SHP77 treated with DMSO at 0.1 percent for 48 hours (cell line): ENCODE data around the gene CAMK2D.

Source experiments
- DNase-seq: peaks from one replicate; lab custom pipeline; 2025; lab: John Stamatoyannopoulos, UW

Gene CAMK2D

GRCh38 chr4:113604955-113605354, 156.6 kb downstream of the CAMK2D start:
- DNase-seq = no peak

DNA sequence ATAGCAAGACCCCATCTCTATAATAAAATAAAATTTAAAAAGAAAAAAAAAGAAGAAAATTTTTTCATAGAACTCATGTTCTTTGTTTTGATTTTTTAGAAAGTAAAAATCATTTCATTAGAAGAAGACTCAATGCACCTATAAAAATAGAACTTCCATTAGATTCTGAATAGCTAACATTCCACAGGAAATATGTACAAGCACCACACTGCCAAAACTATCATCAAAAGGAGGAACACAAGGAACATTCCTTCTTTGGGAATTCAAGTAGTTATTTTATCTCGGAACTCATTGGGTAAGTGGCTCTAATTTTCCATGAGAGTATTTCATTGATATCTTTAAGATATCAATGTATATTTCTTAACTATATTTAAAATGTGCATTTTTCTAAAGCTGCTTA, 157.6 kb downstream of the CAMK2D start:
- DNase-seq = no peak

DNA sequence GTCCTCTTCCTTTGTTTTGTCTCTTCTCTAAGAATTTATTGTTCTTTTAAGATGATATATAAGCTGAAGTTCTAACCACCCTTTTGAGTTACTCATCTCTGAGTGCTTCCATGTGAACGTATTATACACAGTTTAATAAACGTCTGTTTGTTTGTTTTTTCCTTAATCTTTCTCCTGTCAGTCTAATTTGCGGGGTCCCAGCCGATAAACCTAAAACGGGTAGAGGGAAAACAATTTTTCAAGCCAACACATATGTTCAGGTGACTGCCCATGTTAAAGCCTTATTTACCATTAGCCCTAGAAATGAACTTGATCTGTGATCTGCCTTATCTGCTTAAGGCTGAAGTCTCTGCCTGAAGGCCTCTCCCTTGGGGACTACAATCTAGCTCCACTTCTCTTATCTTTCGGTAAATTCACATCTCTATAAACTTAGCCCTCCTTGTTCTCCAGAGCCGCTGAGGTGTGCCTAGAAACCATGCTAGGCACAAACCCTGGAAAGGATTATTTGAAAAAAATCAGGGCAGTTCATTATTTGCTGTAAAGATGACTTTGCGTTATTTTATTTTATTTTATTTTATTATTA, 158.8 kb downstream of the CAMK2D start:
- no peak for DNase-seq

- DNase-seq = no peak
Observed at GRCh38 chr4:113601636-113602035, 159.9 kb downstream of the CAMK2D start.

GRCh38 chr4:113596396-113596795, 165.1 kb downstream of the CAMK2D start:
- DNase-seq = no peak

GRCh38 chr4:113594231-113594556, 167.3 kb downstream of the CAMK2D start:
- no peak for DNase-seq

DNA sequence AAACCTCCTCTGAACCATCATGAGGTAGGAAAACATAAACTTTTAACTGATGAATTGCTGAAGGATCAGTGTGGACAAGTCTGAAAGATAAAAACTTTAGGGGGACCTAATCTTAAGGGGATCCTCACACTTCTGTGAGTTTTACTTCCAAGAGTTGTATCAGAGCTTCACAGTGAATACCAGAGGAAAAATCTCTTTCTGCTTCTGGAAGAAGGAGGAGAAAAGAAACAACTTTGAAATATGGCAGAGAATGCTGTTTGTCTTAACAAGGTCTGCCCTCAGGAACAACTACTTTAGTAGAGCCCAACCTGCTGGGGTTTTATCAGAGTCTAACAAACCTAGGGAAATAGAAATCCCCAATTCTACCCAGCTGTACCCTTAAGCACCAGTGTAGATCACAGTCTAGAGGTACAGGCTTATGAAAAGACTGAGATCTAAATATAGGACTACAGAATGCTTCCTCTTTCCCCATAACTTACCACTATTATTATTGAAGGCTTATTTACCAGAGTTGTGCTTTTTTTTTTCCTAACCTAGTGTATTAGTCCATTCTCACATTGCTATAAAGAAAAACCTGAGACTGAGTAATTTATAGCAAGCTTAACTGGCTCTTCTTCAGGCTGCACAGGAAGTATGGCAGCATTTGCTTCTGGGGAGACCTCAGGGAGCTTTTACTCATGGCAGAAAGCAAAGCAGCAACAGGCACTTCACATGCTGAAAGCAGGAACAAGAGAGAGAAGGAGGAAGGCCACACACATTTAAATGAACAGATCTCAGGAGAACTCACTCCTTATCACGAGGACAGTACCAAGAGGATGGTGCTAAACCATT, 167.9 kb downstream of the CAMK2D start:
- DNase-seq = no peak

DNA sequence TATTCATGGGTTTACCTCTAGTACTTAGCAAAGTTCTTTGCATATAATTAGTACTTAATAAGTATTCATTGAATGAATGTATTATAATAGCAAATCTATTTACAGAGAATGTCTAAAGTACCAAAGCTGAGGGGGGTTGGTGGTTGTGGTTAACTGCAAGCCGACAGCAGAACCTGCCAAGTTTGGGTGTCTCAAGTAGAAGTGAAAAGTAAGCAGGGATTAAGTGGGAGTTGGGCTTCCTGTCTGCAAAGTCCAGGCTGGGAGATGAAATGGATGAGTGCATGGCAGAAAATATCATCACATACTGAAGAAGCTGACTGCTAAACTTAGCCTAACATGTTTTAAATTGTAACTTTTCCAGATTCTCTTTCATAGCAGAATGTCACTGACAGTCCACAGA, 169.6 kb downstream of the CAMK2D start:
- no peak for DNase-seq

- no peak for DNase-seq
Observed at GRCh38 chr4:113588895-113589668, 172.5 kb downstream of the CAMK2D start.

GRCh38 chr4:113587640-113588275, 173.8 kb downstream of the CAMK2D start:
- DNase-seq = no peak

- DNase-seq = no peak
Observed at GRCh38 chr4:113587156-113587555, 174.4 kb downstream of the CAMK2D start.

- DNase-seq = no peak
Observed at GRCh38 chr4:113586072-113586471, 175.5 kb downstream of the CAMK2D start.

DNA sequence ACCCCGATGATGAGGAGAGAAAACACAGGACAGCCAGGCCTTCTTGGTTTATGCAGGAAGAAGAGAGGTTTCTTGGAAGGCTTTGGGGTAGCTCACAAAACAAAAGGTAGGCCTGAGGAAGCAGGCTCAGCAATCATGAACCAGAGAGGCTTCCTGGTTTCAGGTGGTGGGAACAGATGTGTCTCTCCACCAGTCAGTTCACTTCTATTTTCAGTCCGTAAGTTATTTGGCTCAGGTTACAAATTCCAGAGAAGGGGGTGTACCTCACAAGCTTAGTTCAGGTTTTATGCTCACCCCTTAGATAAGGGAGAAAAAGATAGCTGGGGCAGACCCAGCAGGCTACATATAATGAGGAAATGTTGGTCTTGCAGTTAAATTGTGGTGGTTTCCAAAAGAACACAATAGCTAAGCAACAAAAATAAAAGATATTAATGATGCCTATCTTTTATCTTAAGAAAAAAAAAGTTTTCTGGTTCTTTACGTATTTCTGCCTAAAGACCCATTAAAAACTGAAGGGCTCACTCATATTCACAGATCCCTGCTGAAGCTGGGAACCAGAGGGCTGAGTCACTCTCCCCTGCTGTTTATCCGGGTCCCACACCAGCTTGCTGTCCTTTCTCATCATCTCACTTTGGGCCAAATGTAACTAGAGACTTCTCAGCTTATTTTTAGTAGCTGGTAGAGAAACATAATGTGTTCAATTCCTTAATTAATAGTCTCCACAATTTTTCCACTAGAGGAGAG, 177.0 kb downstream of the CAMK2D start:
- no peak for DNase-seq

GRCh38 chr4:113582737-113583136, 178.8 kb downstream of the CAMK2D start:
- DNase-seq = no peak

DNA sequence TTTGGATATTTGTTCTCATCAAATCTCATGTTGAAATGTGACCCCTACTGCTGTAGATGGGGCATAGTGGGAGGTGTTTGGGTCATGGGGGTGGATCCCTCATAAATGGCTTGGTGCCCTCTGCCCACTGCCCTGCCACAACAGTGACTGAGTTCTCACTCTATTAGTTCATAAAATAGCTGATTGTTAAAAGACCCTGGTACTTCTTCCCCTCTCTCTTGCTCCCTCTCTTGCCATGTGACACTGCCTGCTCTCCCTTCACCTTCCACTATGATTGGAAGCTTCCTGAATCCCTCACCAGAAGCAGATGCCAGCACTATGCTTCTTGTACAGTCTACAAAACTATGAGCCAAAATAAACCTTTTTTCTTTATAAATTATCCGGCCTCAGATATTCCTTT, 182.2 kb downstream of the CAMK2D start:
- DNase-seq = no peak

DNA sequence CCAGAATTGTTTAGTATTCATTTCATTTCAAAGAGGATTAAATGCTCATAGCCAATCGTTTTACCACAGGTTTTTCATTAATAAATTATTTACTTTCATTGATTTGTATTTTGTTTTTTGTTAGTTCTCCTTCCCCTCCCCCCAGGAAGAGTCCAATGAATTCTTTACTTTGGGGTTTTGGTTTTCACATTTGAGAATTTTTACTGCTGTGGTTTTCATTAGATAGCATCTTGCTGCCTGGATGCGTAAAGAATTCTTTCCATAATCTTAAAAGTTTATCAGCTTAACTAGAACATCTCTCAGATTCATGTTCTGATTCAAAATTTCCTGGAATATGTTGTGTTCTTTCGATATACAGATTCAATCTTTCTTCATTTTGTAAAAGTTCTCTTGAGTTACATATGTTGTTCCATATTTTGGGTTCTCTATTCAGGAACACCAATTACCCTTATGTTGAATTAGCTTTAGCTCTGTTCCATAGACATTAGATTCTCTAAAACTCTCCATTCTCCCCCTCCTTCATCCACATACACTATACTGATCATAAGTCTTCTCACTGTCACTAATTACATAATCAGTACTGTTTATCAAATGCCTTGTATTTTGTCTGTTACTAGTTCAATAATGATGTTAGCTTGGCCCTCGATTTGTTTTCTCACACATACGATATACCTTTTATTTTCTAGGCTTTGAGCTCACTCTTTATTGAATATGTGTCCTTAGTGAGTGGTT, 184.4 kb downstream of the CAMK2D start:
- no peak for DNase-seq

- DNase-seq = no peak
Observed at GRCh38 chr4:113575401-113575800, 186.1 kb downstream of the CAMK2D start.

- DNase-seq = no peak
Observed at GRCh38 chr4:113574636-113575103, 186.9 kb downstream of the CAMK2D start.

DNA sequence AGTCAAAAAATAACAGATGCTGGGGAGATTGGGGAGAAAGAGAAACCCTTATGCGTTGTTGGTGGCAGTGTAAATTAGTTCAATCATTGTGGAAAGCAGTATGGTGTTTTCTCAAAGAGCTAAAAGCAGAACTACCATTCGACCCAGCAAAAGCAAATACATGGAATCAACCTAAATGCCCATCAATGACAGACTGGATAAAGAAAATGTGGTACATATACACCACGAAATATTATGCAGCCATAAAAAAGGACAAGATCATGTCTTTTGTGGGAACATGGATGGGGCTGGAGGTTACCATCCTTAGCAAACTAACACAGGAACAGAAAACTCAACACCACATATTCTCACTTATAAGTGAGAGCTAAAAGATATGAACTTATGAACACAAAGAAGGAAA, 188.9 kb downstream of the CAMK2D start:
- DNase-seq = no peak

GRCh38 chr4:113566015-113566795, 195.3 kb downstream of the CAMK2D start:
- no peak for DNase-seq

- DNase-seq = no peak
Observed at GRCh38 chr4:113565702-113566012, 195.9 kb downstream of the CAMK2D start.
